ENCODE results near the gene ITGB8. TPM values are rescaled to one million over a fixed set of nuclear protein-coding genes. Genes with fewer than 3 reads are reported as not detected.

ITGB8 gene
- not detected for polyA plus RNA-seq (ENCODE audit: low read depth in 6 of 6)

- Mint-ChIP-seq H3K27ac (peak within 1 kb of the TSS; percentile 24 to 95 (median 79)), H3K4me1 (peaks cover 17 to 27% (median 23%) of the 10 kb centered on the region in 3 donors), H3K9me3 (no peaks in the 10 kb centered on the region), H3K36me3 (no peaks in the 10 kb centered on the region), H3K27me3 (peaks cover 4 to 14% (median 8%) of the 10 kb centered on the region in 3 donors), H3K4me3 (peak within 1 kb of the TSS; percentile 93 to 98 (median 96))
- peak; percentile 56 for DNase-seq
- ATAC-seq (ENCODE audit: low read depth in 2 of 2) = peak; percentile 64 to 70
Observed at GRCh38 chr7:20330239-20330927, at the start of gene ITGB8. Gene ITGB8, plus strand, starts transcription at chr7:20330900. Its CDS starts 907 bp downstream, at chr7:20331807.

- Mint-ChIP-seq H3K4me3 (no peak overlapping the region), H3K27me3 (peaks cover 0 to 5% (median 0%) of the 10 kb centered on the region in 3 donors), H3K4me1 (no peaks in the 10 kb centered on the region), H3K27ac (no peak overlapping the region), H3K9me3 (no peaks in the 10 kb centered on the region), H3K36me3 (no peaks in the 10 kb centered on the region)
- DNase-seq (no peak), ATAC-seq (ENCODE audit: low read depth in 2 of 2) (no peak)
Observed at GRCh38 chr7:20282959-20283358, 47.7 kb upstream of the ITGB8 start.

GRCh38 chr7:20283385-20283784, 47.3 kb upstream of the ITGB8 start:
- Mint-ChIP-seq H3K27me3 (peaks cover 0 to 5% (median 0%) of the 10 kb centered on the region in 3 donors), H3K4me1 (no peaks in the 10 kb centered on the region), H3K36me3 (no peaks in the 10 kb centered on the region), H3K4me3 (no peak overlapping the region), H3K9me3 (no peaks in the 10 kb centered on the region), H3K27ac (no peak overlapping the region)
- DNase-seq (no peak), ATAC-seq (ENCODE audit: low read depth in 2 of 2) (no peak)

GRCh38 chr7:20284003-20284770, 46.5 kb upstream of the ITGB8 start:
- DNase-seq = no peak
- H3K27ac Mint-ChIP-seq = peak overlapping the region in 1 of 6 donors; percentile 1
- H3K9me3 Mint-ChIP-seq = no peaks in the 10 kb centered on the region
- H3K27me3 Mint-ChIP-seq = peaks cover 0 to 5% (median 0%) of the 10 kb centered on the region in 3 donors
- no peak for ATAC-seq (ENCODE audit: low read depth in 2 of 2)
- no peak overlapping the region for H3K4me3 Mint-ChIP-seq
- H3K36me3 Mint-ChIP-seq = no peaks in the 10 kb centered on the region
- no peaks in the 10 kb centered on the region for H3K4me1 Mint-ChIP-seq

- H3K4me3 Mint-ChIP-seq = no peak overlapping the region
- ATAC-seq (ENCODE audit: low read depth in 2 of 2) = no peak
Observed at GRCh38 chr7:20284771-20285143, 45.9 kb upstream of the ITGB8 start.

GRCh38 chr7:20287317-20287716, 43.4 kb upstream of the ITGB8 start:
- Mint-ChIP-seq H3K27ac (no peak overlapping the region), H3K27me3 (peaks cover 0 to 5% (median 0%) of the 10 kb centered on the region in 3 donors), H3K9me3 (no peaks in the 10 kb centered on the region), H3K4me1 (no peaks in the 10 kb centered on the region), H3K4me3 (no peak overlapping the region), H3K36me3 (no peaks in the 10 kb centered on the region)
- ATAC-seq (ENCODE audit: low read depth in 2 of 2) (no peak), DNase-seq (no peak)

More at GRCh38 chr7:20284771-20285143, 45.9 kb upstream of the ITGB8 start:
- Mint-ChIP-seq H3K4me1 (no peaks in the 10 kb centered on the region), H3K27ac (no peak overlapping the region), H3K27me3 (peaks cover 0 to 5% (median 0%) of the 10 kb centered on the region in 3 donors), H3K36me3 (no peaks in the 10 kb centered on the region), H3K9me3 (no peaks in the 10 kb centered on the region)
- no peak for DNase-seq

GRCh38 chr7:20288036-20288435, 42.7 kb upstream of the ITGB8 start:
- Mint-ChIP-seq H3K36me3 (no peaks in the 10 kb centered on the region), H3K9me3 (no peaks in the 10 kb centered on the region), H3K27ac (no peak overlapping the region), H3K27me3 (peaks cover 0 to 5% (median 0%) of the 10 kb centered on the region in 3 donors), H3K4me1 (no peaks in the 10 kb centered on the region), H3K4me3 (no peak overlapping the region)
- no peak for DNase-seq
- ATAC-seq (ENCODE audit: low read depth in 2 of 2) = no peak

- ATAC-seq (ENCODE audit: low read depth in 2 of 2) (no peak), DNase-seq (no peak)
- Mint-ChIP-seq H3K4me1 (no peaks in the 10 kb centered on the region), H3K36me3 (no peaks in the 10 kb centered on the region), H3K9me3 (peaks cover 0 to 10% (median 0%) of the 10 kb centered on the region in 7 donors), H3K27me3 (no peaks in the 10 kb centered on the region), H3K27ac (peak overlapping the region in 2 of 6 donors; percentile 19 to 64), H3K4me3 (no peak overlapping the region)
Observed at GRCh38 chr7:20290505-20291111, 40.1 kb upstream of the ITGB8 start.

- H3K27me3 Mint-ChIP-seq = peaks cover 0 to 4% (median 0%) of the 10 kb centered on the region in 3 donors
- H3K36me3 Mint-ChIP-seq = no peaks in the 10 kb centered on the region
- H3K9me3 Mint-ChIP-seq = peaks cover 0 to 12% (median 0%) of the 10 kb centered on the region in 7 donors
- no peaks in the 10 kb centered on the region for H3K4me1 Mint-ChIP-seq
- DNase-seq (no peak), ATAC-seq (ENCODE audit: low read depth in 2 of 2) (no peak)
- no peak overlapping the region for H3K27ac Mint-ChIP-seq
- H3K4me3 Mint-ChIP-seq = no peak overlapping the region
Observed at GRCh38 chr7:20293336-20293735, 37.4 kb upstream of the ITGB8 start.

GRCh38 chr7:20296444-20296843, 34.3 kb upstream of the ITGB8 start:
- Mint-ChIP-seq H3K27me3 (peaks cover 0 to 4% (median 0%) of the 10 kb centered on the region in 3 donors), H3K9me3 (peaks cover 0 to 12% (median 0%) of the 10 kb centered on the region in 7 donors), H3K4me1 (peaks cover 4 to 9% (median 7%) of the 10 kb centered on the region in 3 donors), H3K27ac (no peak overlapping the region), H3K4me3 (no peak overlapping the region), H3K36me3 (no peaks in the 10 kb centered on the region)
- DNase-seq = no peak
- no peak for ATAC-seq (ENCODE audit: low read depth in 2 of 2)

- Mint-ChIP-seq H3K36me3 (no peaks in the 10 kb centered on the region), H3K27ac (no peak overlapping the region), H3K27me3 (peaks cover 0 to 4% (median 0%) of the 10 kb centered on the region in 3 donors), H3K4me3 (no peak overlapping the region), H3K4me1 (peaks cover 4 to 9% (median 7%) of the 10 kb centered on the region in 3 donors), H3K9me3 (peaks cover 0 to 12% (median 0%) of the 10 kb centered on the region in 7 donors)
- no peak for DNase-seq
- ATAC-seq (ENCODE audit: low read depth in 2 of 2) = no peak
Observed at GRCh38 chr7:20296901-20297300, 33.8 kb upstream of the ITGB8 start.

GRCh38 chr7:20298486-20298901, 32.2 kb upstream of the ITGB8 start:
- DNase-seq = no peak
- Mint-ChIP-seq H3K4me1 (peaks cover 4 to 9% (median 7%) of the 10 kb centered on the region in 3 donors), H3K27ac (no peak overlapping the region), H3K36me3 (no peaks in the 10 kb centered on the region), H3K27me3 (peaks cover 0 to 4% (median 0%) of the 10 kb centered on the region in 3 donors), H3K9me3 (peaks cover 0 to 12% (median 0%) of the 10 kb centered on the region in 7 donors), H3K4me3 (no peak overlapping the region)
- no peak for ATAC-seq (ENCODE audit: low read depth in 2 of 2)

GRCh38 chr7:20299145-20299544, 31.6 kb upstream of the ITGB8 start:
- Mint-ChIP-seq H3K27ac (peak overlapping the region in 1 of 6 donors; percentile 10), H3K27me3 (peaks cover 0 to 4% (median 0%) of the 10 kb centered on the region in 3 donors), H3K4me3 (no peak overlapping the region), H3K4me1 (peaks cover 4 to 9% (median 7%) of the 10 kb centered on the region in 3 donors), H3K9me3 (peaks cover 0 to 12% (median 0%) of the 10 kb centered on the region in 7 donors), H3K36me3 (no peaks in the 10 kb centered on the region)
- DNase-seq (no peak), ATAC-seq (ENCODE audit: low read depth in 2 of 2) (no peak)
